Measurements from ENCODE around the gene NUS1.
A peak's percentile ranks its signal among the peaks of the same experiment; 100 is the strongest.
"Not testable (repeated sequence)": the region's sequence is repeated elsewhere in the genome, so short reads cannot be mapped to it uniquely, and the experiment has no call there.

Gene NUS1

DNA sequence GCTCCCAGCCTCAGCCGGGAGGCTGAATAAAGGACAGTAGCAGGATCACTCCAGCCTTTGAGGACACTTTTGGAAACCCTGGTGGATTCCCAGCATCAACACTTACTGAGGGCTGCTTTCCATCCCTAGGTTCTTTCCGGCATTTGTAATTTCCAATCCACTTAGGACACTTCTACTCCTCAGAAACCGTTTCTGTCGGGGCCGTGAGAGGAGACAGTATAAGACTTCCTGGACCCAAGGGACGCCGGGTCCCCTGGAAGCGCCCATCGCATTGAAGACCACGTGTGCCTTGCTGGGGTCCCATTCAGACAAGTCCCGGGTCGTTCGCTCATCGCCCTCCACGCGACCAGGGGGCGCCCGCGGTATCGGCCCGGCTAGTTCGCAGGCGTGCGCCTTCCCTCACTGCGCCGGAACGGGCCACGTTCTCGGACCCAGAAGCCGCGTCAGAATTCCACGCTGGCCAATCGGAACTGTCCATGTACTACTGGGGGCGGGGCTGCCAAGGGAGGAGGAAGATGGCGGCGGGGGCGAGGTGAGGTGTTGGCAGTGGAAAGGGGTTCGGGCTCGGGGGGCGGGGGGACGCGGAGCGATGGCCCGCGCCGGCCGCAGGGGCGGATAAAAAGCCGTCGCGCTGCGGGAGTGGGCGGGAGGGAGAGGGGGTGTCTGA lies at the start of gene NUS1:
TSS of gene NUS1 (plus strand) at position 479 of the 667 bp plus-strand sequence. CDS start 202 bp downstream, outside the sequence.
- peak; percentile 98 for DNase-seq (ENCODE audit: low read depth in 2 of 2)

DNA sequence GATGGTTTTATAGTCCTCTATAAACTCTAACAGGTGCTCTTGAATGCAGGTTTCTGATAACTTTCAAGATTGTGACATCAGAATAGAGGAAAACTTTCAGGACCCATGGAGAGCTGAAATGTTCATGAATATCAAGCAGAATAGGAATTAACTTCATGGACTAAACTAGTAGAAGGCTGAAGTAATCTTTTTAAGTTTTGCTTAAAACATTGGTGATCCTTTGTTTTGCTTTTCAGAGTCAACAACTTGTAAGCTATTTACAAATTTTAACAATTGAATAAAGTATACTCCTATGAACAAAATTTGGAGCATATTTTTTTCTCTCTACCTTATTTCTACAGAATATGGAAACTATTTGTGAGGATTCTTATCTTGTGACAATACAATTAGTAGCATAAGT lies 47.7 kb upstream of the NUS1 start:
- no peak for DNase-seq (ENCODE audit: low read depth in 2 of 2)

DNA sequence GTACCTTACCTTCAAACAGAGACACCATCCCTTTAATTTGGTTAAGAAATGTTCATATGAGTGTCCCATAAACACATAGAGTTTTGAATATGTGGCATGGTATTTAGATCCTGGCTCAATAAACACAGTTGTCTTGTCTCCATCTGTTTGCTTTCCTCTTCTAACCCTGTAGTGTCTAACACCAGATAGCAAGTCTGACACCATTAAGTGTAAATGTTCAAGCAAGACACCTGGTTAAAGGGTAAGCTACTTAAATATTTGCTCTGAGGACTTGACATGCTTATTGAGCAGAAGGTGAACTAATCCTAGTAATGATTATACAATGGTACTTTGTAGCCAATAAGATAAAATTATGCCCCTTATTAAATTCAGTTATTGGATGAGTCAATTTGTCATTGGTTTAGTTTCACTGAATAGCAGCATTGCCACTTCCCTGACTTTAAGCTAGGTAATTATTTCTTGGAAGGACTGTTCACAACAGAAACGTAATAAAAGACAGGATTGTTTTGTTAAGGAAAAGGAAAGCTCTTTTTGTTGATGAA lies 46.1 kb upstream of the NUS1 start:
- DNase-seq (ENCODE audit: low read depth in 2 of 2), result no peak

DNA sequence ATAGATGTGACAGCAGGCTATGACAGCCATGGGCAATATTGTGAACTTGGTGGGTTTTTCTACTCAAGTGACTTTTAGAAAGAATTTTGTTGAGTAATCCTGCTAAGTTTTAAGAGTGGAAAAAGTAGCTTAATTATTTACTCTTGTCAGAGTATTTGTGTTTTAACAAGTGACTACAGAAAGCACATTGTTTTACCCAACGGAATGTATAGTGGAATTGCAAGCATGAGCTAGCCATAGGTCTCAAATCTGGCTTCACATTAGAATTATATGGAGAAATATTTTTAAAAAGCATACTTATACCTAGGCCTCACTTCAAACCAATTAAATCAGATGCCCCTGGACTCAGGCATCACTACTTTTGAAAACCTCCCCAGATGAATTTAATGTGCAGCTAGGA lies 37.5 kb upstream of the NUS1 start:
- DNase-seq (ENCODE audit: low read depth in 2 of 2), result no peak

DNA sequence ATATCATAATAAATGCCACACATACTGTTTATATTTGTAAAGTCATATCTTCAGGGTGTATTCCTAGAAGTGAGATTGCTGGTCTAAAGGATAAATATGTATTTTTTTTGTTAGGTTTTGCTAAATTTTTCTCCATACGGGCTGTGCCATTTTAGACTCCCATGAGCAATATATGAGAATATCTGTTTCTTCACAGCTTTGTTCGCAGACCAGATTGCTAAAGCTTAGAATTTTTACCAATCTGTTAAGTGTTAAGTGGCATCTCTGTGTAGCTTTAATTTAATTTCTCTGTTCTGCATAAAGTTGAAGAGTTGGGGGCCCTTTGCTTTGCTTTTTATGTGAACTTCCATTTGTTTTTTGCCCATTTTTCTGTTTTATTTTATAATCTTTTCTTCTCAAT lies 32.3 kb upstream of the NUS1 start:
- no peak for DNase-seq (ENCODE audit: low read depth in 2 of 2)

DNA sequence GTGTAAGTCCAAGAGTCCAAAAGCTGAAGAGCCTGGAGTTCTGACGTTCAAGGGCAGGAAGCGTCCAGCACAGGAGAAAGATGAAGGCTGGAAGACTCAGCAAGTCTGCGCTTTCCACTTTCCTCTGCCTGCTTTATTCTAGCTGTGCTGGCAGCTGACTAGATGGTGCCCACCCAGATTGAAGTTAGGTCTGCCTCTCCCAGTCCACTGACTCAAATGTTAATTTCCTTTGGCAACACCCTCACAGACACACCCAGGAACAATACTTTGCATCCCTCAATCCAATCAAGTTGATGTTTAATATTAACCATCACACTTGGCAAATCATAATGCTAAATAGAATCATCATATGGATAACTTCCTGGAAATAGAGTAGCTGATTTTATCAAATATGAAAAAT lies 23.3 kb upstream of the NUS1 start:
- DNase-seq (ENCODE audit: low read depth in 2 of 2), result not testable (repeated sequence)

DNA sequence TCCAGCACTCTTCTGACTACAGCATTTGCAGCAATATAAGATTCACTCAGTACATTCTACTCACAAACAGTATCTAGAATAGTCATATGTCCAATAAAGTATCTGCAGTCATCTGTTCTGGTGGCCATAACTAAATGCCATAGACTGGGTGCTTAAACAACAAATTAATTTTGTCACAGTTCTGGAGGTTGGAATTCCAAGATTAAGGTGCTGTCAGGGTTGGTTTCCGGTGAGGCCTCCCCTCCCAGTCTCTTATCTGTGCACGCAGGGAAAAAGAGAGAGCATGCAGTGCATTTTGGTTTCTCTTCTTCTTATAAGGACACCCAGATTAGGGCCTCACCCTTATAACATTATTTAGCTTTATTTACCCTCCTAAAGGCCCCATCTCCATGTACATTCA lies 21.3 kb upstream of the NUS1 start:
- no peak for DNase-seq (ENCODE audit: low read depth in 2 of 2)

DNA sequence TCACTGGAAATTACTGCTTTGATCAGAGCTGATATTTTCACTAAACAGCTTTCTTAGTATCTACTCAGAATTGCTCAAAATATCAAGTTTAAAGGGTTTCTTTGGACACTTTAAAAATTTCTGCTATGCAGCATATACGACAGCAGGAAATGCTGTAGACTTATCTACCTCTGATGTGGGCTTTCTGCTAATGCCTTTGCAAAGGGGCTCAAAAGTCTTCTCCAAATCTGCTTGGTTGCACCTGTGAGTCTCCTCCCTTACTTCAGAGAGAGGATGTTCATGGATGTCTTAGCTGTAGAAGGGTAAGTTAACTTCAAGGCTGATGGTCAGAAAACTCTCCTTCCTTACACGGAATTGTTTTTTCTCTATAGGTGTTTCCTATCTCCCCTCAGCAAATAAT lies 19.9 kb upstream of the NUS1 start:
- no peak for DNase-seq (ENCODE audit: low read depth in 2 of 2)

DNA sequence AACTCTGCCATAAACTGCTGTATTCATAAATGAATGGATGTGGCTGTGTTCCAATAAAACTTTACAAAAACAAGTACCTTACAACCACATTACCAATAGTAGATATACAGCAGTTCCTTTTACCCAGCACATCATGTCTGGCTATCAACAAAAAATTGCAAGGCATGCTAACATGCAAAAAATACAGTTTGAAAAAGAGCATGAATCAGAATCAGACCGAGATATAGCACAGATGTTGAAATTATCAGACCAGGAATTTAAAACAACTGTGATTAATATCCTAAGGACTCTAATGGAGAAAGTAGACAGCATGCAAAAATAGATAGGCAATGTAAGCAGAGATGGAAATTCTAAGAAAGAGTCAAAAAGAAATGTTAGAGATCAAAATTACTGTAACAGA lies 8.4 kb upstream of the NUS1 start:
- DNase-seq (ENCODE audit: low read depth in 2 of 2), result no peak

DNA sequence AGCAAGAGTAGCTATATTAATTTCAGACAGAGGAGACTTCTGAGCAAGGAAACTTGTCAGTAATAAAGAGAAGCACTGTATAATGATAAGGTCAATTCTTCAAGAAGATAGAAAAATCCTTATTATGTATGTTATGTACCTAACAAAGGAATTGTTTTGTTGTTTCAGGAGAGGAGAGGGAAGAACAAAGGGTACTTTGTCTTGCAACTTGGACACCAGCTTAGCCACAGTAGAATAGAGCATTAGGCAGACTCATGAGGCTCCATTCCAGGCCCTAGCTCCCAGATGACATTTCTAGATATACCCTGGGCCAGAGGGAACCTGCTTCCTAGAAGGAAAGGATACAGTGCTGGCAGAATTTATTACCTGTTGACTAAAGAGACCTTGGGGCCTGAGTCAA lies 6.5 kb upstream of the NUS1 start:
- no peak for DNase-seq (ENCODE audit: low read depth in 2 of 2)

DNA sequence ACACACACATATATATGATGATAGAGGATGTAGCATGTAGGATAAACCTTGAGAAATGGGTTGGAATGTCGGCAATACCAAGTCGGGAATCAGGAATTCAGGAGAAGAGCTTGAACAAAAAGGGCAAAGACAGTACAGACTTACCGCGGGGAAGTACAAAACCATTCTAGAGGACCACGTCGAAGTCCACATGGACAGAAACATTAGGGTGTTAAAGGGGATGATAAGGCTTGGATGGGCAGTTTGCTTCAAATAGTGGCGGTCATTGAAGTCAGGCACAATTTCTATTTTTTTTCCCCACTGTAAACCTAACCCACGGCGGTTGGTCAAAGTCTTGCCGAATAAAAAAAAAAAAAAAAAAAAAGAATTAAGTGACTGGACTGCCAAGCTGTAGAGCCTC lies 766 bp upstream of the NUS1 start:
- no peak for DNase-seq (ENCODE audit: low read depth in 2 of 2)

DNA sequence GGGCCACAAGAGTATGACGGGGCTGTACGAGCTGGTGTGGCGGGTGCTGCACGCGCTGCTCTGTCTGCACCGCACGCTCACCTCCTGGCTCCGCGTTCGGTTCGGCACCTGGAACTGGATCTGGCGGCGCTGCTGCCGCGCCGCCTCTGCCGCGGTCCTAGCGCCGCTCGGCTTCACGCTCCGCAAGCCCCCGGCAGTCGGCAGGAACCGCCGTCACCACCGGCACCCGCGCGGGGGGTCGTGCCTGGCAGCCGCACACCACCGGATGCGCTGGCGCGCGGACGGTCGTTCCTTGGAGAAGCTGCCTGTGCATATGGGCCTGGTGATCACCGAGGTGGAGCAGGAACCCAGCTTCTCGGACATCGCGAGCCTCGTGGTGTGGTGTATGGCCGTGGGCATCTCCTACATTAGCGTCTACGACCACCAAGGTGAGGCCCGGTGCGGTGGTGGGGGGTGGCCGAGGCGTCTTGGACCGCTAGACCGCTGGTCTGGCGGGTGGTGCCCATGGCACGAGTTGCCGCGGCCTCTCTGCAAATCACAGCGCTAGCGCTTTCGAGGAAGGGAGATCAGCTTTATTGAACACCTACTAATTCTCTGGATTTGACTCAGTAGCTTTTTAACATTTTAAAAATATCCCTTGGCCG lies 511 bp downstream of the NUS1 start:
- DNase-seq (ENCODE audit: low read depth in 2 of 2), result peak in 1 of 2 donors; percentile 3

DNA sequence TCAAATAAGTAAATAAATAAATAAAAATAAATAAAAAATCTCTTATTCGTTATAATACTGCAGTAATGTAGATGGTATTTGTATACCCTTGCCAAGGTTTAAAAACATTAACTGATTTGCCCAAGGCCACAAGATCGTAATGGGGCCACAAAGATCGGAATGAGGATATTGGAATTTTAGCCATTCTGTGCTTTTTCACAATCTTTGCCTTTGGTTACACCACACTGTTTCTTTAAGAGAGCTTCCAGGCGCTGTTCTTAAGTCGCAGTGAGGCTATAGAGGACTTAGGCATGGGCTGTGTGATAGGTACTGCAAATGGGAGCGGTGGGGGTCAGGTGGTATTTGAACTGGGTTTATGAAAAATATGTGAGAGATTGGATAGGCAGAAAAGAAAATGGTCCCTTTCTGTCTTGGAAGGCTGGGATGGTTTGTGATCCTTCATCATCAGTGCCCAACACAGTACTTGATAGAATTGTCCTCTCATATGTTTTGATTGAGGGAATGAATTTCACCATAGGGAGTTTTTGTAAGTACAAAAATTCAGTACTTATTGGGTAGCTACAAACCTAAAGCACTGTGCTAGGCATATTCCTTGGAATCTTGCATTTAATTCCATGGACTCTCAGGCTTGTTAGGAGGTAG lies 1.4 kb downstream of the NUS1 start:
- DNase-seq (ENCODE audit: low read depth in 2 of 2), result no peak

DNA sequence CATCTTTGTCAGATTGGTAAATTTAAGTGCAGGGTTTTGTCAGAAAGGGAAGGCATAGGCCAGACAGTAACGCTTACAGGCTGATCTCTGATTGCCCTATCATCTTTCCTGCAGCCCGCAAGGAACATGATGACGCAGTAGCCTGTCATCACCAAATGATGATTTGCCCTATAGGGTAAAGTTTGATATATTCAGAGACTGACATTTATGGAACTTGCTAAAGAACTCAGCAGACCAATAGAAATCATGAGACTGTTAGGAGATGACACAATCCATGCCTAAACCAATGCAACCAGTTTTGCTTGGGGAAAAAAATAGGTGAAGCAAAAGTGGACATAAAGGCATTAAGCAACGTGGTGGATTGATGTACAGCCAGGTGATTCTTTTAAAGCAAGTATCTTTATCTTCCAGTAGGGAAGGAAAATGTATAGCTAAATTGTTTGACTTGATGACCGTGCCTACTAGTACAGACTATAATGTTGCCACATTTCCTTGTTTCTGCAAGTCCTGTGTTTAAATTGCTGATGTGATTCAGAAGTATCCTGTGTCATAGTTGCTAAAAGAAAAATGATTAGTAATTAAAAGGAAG lies 2.4 kb downstream of the NUS1 start:
- DNase-seq (ENCODE audit: low read depth in 2 of 2), result no peak

DNA sequence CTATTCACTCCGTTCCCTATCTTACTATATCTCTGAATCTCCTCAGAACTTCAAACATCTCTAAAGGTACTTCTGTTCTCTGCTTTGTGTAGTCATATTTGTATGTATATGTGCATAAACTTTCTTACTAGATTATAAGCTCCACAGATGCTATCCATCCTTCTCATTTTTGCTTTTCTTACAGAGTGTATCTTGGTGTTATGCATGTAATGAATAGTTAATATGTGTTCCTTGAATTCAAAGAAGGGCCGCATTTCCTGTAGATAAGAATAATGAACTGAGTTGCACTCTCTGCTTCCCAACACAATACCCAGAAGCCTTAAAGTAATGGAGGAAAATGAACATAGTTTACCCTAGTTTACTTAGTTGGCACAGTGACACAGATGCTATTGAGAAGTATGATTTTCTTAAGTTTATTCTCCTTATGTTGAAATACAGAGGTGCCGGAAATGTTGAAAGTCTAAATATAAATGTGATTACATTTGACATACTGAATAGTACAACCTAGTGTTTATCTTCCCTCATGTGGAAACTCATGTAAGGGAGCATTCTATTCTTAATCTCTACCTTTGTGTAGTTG lies 6.0 kb downstream of the NUS1 start:
- DNase-seq (ENCODE audit: low read depth in 2 of 2), result no peak

DNA sequence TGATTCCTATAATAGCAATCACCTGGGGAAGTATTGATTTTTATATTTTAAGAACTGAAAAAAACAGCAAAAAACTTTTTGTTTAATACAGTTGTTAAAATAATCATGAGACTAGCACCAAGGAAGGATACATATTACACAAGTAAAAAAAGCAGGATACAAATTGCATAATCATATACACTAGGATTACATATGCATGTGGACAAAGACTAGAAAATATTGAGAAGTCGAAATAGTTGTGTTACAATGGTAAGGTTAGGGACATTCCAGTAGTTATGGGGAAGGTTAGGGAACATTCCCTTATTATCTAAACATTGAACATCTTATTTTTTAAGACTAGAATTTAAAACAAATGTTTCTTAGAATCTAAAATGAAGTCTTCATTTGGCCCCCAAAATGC lies 9.5 kb downstream of the NUS1 start:
- no peak for DNase-seq (ENCODE audit: low read depth in 2 of 2)

DNA sequence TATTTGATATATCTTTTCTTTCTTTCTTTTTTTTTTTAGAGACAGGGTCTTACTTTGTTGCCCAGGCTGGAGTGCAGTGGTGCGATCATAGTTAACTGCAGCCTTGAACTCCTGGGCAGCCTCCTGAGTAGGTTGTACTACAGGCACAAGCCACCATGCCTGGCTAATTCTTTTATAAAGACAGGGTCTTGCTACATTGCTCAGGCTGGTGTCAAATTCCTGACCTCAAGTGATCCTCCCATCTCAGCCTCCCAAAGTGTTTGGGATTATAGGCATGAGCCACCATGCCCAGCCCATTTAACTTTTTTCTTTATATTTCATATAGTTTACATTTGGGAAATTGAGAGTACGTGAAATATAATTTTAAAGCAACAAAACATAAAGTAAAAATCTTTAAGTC lies 10.1 kb downstream of the NUS1 start:
- no peak for DNase-seq (ENCODE audit: low read depth in 2 of 2)

DNA sequence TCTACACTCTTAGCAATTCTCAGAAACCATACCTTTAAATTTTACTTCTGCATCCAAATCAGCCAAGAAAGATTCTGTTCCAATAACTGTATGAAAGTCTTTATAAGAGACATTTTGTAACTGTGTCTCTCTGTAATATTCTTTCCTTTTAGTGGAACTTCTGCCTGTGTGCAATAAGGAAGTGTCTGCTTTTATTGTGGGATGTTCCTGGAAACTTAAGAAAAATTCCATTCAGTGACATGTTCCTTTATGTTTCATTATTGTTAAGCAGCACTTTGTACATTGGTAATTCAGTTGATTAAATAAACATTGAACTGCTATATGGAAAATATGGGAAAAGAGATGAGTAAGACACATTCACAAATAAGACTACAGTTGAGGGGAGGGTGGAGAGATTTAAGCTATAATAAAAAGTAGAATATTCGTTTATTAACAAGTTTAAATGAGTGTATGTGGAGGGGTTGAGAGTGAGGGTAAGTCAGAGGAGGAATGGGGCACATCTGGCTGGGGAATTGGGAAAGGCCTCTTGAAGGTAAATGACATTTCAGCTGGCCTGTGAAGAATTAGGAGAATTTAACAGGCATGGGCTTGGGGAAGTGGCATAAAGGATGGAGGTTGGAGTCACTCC lies 11.9 kb downstream of the NUS1 start:
- DNase-seq (ENCODE audit: low read depth in 2 of 2), result no peak

DNA sequence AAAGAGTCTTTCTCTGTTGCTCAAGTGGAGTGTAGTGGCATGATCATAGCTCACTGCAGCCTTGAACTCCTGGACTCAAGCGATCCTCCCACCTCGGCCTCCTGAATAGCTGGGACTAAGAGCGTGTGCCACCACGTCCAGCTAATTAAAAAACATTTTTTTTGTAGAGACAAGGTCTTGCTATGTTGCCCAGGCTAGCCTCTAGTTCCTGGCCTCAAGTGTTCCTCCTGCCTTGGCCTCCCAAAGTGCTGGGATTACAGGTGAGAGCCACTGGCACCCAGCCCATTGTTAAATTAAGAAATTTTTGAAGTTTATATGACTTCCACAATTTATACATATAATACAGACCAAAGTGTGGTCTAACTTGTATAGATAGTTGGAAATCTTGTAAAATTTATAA lies 14.3 kb downstream of the NUS1 start:
- not testable (repeated sequence) for DNase-seq (ENCODE audit: low read depth in 2 of 2)

DNA sequence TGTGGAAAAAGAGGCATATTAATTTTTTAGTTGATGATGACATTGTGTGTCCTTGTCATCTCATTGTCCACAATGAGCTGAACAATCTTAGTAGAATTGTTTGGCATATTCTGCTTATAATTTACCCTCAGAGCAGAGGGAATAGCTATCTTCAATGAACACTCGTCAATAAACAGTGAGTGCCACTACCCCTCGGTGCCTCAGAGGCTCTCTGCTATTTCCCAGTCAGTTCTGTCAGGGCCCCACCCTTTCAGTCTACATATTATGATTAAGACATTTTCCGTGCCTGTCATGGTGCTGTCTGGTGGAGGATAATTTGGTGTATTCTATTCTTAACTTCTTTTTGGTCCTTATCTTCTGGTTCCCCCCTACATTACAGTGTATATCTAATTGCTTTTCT lies 31.2 kb downstream of the NUS1 start:
- no peak for DNase-seq (ENCODE audit: low read depth in 2 of 2)

DNA sequence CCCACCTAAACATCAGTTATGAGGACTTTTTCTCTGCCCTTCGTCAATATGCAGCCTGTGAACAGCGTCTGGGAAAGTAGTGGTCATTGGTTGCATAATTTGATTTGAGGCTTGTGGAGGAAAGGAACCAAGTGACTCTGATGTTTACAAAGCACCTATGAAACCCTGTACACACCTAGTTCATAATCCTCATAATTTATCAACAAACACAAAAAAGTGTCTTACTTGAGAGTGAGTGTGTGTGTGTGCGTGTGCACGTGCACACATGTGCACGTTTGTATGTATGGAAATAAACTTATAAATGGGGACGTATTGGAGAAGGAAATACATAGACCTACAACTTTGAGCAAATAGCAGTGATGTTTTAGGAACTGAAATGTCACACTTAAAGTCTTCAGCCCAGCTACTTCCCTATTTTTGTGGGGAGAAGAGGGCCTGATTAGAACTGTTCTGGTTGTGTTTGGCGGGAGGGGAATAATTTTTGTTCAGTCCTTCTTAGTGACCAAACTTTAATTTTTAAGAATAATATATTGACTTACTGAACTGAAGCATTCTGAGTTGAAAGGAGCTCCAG lies 31.8 kb downstream of the NUS1 start:
- DNase-seq (ENCODE audit: low read depth in 2 of 2), result not testable (repeated sequence)
